SK-N-SH (cell line): ENCODE measurements around the gene FRRS1. TPM values are rescaled to one million over a fixed set of nuclear protein-coding genes. Genes with fewer than 3 reads are reported as not detected.

Source experiments
- CTCF ChIA-PET: fragments of 300-600, 350-600 bp; formaldehyde crosslinking; extraction: SDS; loops from one replicate; lab custom pipeline; 2021; lab: Yijun Ruan, JAX
- POLR2A ChIA-PET: fragments of 350-600 bp; sonication (Branson Sonifier 250); formaldehyde crosslinking; extraction: SDS; loops from one replicate; lab custom pipeline; 2020; ENCODE audit warnings: antibody characterized with exemption, inconsistent platforms; lab: Yijun Ruan, JAX
- DNase-seq: peaks from one replicate; pipeline ENCODE4 v3.0.0; 2012
- H2AFZ ChIP-seq: fragments of 200-600 bp; sonication (generic); 2 replicates; pipeline ENCODE4 v1.8.1; 2016; ENCODE audit warnings: antibody characterized with exemption, mild to moderate bottlenecking, low read depth
- H3F3A ChIP-seq: fragments of 200-600 bp; sonication (generic); replicated peaks from 2 replicates; pipeline ENCODE3; 2016; ENCODE audit warnings: antibody characterized with exemption, mild to moderate bottlenecking; ENCODE audit not compliant: insufficient read depth
- H3K27ac ChIP-seq, 2 experiments: fragments of 200-500 bp in 1 of 2; fragments of 200-600 bp in 1 of 2; sonication (Bioruptor generic) in 1 of 2; sonication (generic), shearing (Covaris generic) in 1 of 2; 2 replicates each; pipeline versions ENCODE4 v1.5.1 to v1.6.1; 2014 to 2016; ENCODE audit warnings: low read depth in 2 of 2, inconsistent platforms in 1 of 2, low read length in 1 of 2, mild to moderate bottlenecking in 1 of 2, mixed read lengths in 1 of 2
- H3K27me3 ChIP-seq: fragments of 200-600 bp; sonication (generic), shearing (Covaris generic); 2 replicates; pipeline ENCODE4 v1.6.1; 2016; ENCODE audit warnings: mixed run types; ENCODE audit not compliant: insufficient read depth
- H3K36me3 ChIP-seq, 2 experiments: fragments of 200-500 bp in 1 of 2; fragments of 200-600 bp in 1 of 2; sonication (Bioruptor generic) in 1 of 2; sonication (generic) in 1 of 2; replicated peaks in 1 of 2; 2 replicates each; pipeline versions ENCODE3 to v1.5.1; 2014 to 2016; ENCODE audit warnings: low read length in 1 of 2, mild to moderate bottlenecking in 1 of 2; ENCODE audit not compliant: insufficient read depth in 2 of 2, control insufficient read depth in 1 of 2
- H3K4me1 ChIP-seq, 2 experiments: fragments of 200-500 bp in 1 of 2; fragments of 200-600 bp in 1 of 2; sonication (Bioruptor generic) in 1 of 2; sonication (generic), shearing (Covaris generic) in 1 of 2; 2 replicates each; pipeline versions ENCODE4 v1.5.1 to v1.6.1; 2014 to 2016; ENCODE audit warnings: low read depth in 1 of 2, low read length in 1 of 2, mixed run types in 1 of 2; ENCODE audit not compliant: insufficient read depth in 2 of 2, control insufficient read depth in 1 of 2
- H3K4me2 ChIP-seq: fragments of 200-600 bp; sonication (generic), shearing (Covaris generic); 2 replicates; pipeline ENCODE4 v1.6.1; 2017; ENCODE audit warnings: mixed run types
- H3K4me3 ChIP-seq, 2 experiments: fragments of 200-500 bp in 1 of 2; fragments of 200-600 bp in 1 of 2; sonication (Bioruptor generic) in 1 of 2; sonication (generic), shearing (Covaris generic) in 1 of 2; 2 replicates each; pipeline versions ENCODE4 v1.5.1 to v1.8.1; 2014 to 2016; ENCODE audit warnings: low read depth in 2 of 2, inconsistent platforms in 1 of 2, low read length in 1 of 2, mild to moderate bottlenecking in 1 of 2, mixed read lengths in 1 of 2, moderate library complexity in 1 of 2
- H3K79me2 ChIP-seq: fragments of 200-600 bp; sonication (generic); 2 replicates; pipeline ENCODE4 v1.8.1; 2017; ENCODE audit warnings: mild to moderate bottlenecking; ENCODE audit not compliant: insufficient read depth
- H3K9ac ChIP-seq: fragments of 200-600 bp; sonication (generic); 2 replicates; pipeline ENCODE4 v1.6.1; 2017; ENCODE audit warnings: mixed run types
- H3K9me2 ChIP-seq: fragments of 200-600 bp; sonication (generic); 2 replicates; pipeline ENCODE4 v1.6.1; 2017; ENCODE audit warnings: mixed run types
- H3K9me3 ChIP-seq: fragments of 200-600 bp; sonication (generic); 2 replicates; pipeline ENCODE4 v1.6.1; 2017; ENCODE audit warnings: mixed run types, mild to moderate bottlenecking, moderate library complexity
- H4K20me1 ChIP-seq: fragments of 200-600 bp; sonication (generic); 2 replicates; pipeline ENCODE4 v1.6.1; 2017; ENCODE audit warnings: mild to moderate bottlenecking, mixed run types; ENCODE audit not compliant: insufficient read depth
- EZH2phosphoT487 ChIP-seq: fragments of 200-600 bp; sonication (generic); IDR thresholded peaks from 2 replicates; pipeline ENCODE4 v1.6.1; 2017; ENCODE audit warnings: low read depth, mixed run types, mild to moderate bottlenecking, antibody characterized with exemption, moderate library complexity, borderline replicate concordance
- FOSL2 ChIP-seq: IDR thresholded peaks from 2 replicates; pipeline ENCODE4 v1.4.0; 2012; ENCODE audit warnings: low read depth, mild to moderate bottlenecking, moderate library complexity, borderline replicate concordance
- FOXM1 ChIP-seq: IDR thresholded peaks from 2 replicates; pipeline ENCODE4 v1.4.0; 2012; ENCODE audit warnings: low read depth, mild to moderate bottlenecking
- IRF3 ChIP-seq: fragments of 150-350 bp; IDR thresholded peaks from 2 replicates; pipeline ENCODE4 v1.6.1; 2016; ENCODE audit warnings: mild to moderate bottlenecking, low read depth, low read length
- JUND ChIP-seq: IDR thresholded peaks from 2 replicates; pipeline ENCODE4 v1.4.0; 2012
- MEF2A ChIP-seq: IDR thresholded peaks from 2 replicates; pipeline ENCODE4 v1.4.0; 2012; ENCODE audit warnings: low read depth, borderline replicate concordance
- MXI1 ChIP-seq: IDR thresholded peaks from 2 replicates; pipeline ENCODE4 v1.6.1; 2012; ENCODE audit warnings: mild to moderate bottlenecking, low read depth, low read length, improper control_type of control experiment
- NRF1 ChIP-seq: IDR thresholded peaks from 2 replicates; pipeline ENCODE4 v1.6.1; 2012; ENCODE audit warnings: low read depth, mild to moderate bottlenecking, low read length
- PBX3 ChIP-seq: IDR thresholded peaks from 2 replicates; pipeline ENCODE4; 2012
- REST ChIP-seq: IDR thresholded peaks from 2 replicates; pipeline ENCODE4 v1.6.1; 2012; ENCODE audit warnings: mild to moderate bottlenecking, low read depth, low read length, moderate library complexity
- RFX5 ChIP-seq: IDR thresholded peaks from 2 replicates; pipeline ENCODE4 v1.6.1; 2012; ENCODE audit warnings: mild to moderate bottlenecking, improper control_type of control experiment, low read length
- TAF1 ChIP-seq: IDR thresholded peaks from 2 replicates; pipeline ENCODE4 v1.6.1; 2012; ENCODE audit warnings: low read depth, mild to moderate bottlenecking, low read length, moderate library complexity, borderline replicate concordance
- USF2 ChIP-seq: fragments of 150-350 bp; IDR thresholded peaks from 2 replicates; pipeline ENCODE4 v1.6.1; 2017; ENCODE audit warnings: antibody characterized with exemption, low read length, low read depth, borderline replicate concordance
- WGBS: methylation state at CpG from one replicate; pipeline ENCODE4 v1.1.6; 2017; ENCODE audit warnings: low lambda C conversion rate; 5-methylcytosine and 5-hydroxymethylcytosine counted together
- polyA plus RNA-seq, 3 experiments: library from polyadenylated mRNA; depleted of rRNA; stranded (reverse); fragments of >200 nt; gene quantifications; 2 replicates each; pipeline ENCODE4 v1.2.3, GENCODE V29; 2012

Gene FRRS1
- polyA plus RNA-seq, 1 of the 3 experiments (the other 2 are of a cell fraction): 1.9 TPM

DNA sequence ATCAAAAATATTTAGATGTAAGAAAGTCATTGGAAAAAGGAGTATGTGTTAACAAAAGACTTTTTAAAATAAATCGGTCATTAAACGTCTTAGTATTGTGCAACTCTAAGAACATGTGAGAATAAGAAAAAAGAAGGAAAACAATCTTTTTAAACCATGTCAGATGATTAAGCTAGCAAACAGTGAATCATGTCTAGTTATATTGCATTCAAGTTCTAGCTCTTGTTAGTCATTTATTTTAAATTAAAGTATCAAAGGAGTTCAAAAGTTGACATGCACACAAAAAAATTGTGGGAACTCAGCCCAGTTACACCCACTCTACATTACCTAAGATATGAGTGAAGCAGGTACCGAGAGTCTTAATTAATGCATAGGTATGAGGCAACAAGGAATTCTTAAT, 9.8 kb downstream of the FRRS1 start:
- TF ChIP-seq IRF3 (no peak), MXI1 (no peak), FOXM1 (no peak), REST (no peak), RFX5 (no peak), FOSL2 (no peak)
- no peaks in the 10 kb centered on the region; a peak in 1 of 4 replicates for H3K4me1 ChIP-seq
- no peak for DNase-seq
- WGBS: 71% methylated on average over 3 of the region's 3 CpGs
- H4K20me1 ChIP-seq: no peaks in the 10 kb centered on the region
- H3K9ac ChIP-seq: no peak overlapping the region
- no peak overlapping the region for H3K4me3 ChIP-seq
- no peaks in the 10 kb centered on the region for H3F3A ChIP-seq
- H3K79me2 ChIP-seq: no peaks in the 10 kb centered on the region
- CTCF ChIA-PET: no interaction called here
- no peak overlapping the region for H2AFZ ChIP-seq
- no peaks in the 10 kb centered on the region for H3K27me3 ChIP-seq
- POLR2A ChIA-PET: no interaction called here
- H3K9me2 ChIP-seq: no peaks in the 10 kb centered on the region
- H3K27ac ChIP-seq: no peak overlapping the region
- no peaks in the 10 kb centered on the region for H3K36me3 ChIP-seq
- H3K9me3 ChIP-seq: no peaks in the 10 kb centered on the region
- H3K4me2 ChIP-seq: no peak overlapping the region

GRCh38 chr1:99755664-99756063, 10.8 kb downstream of the FRRS1 start:
- no peak overlapping the region for H3K4me2 ChIP-seq
- DNase-seq: no peak
- TF ChIP-seq USF2 (no peak), MEF2A (no peak), PBX3 (no peak), TAF1 (no peak), NRF1 (no peak), MXI1 (no peak), JUND (no peak), EZH2phosphoT487 (no peak), RFX5 (no peak)
- TF ChIP-seq, all 33 proteins: peak for 0
- Histone ChIP-seq H3F3A (no peaks in the 10 kb centered on the region), H3K4me3 (no peak overlapping the region), H4K20me1 (no peaks in the 10 kb centered on the region), H3K9me3 (no peaks in the 10 kb centered on the region), H2AFZ (no peak overlapping the region), H3K9me2 (no peaks in the 10 kb centered on the region), H3K27ac (no peak overlapping the region), H3K27me3 (no peaks in the 10 kb centered on the region), H3K36me3 (no peaks in the 10 kb centered on the region), H3K9ac (no peak overlapping the region), H3K79me2 (no peaks in the 10 kb centered on the region), H3K4me1 (no peaks in the 10 kb centered on the region; a peak in 1 of 4 replicates)
- WGBS: 73% methylated on average over 2 of the region's 2 CpGs
- ChIA-PET POLR2A (no interaction called here), CTCF (interaction anchor here (0.6 kb wide), 1 partner anchor 1800 kb away, joined by 5 read pairs; no protein-coding TSS in a partner anchor)
